WTC11 (cell line): ENCODE data around the gene PKD2L1. TPM values are rescaled to one million over a fixed set of nuclear protein-coding genes. Genes with fewer than 3 reads are reported as not detected.

Source experiments
- ATAC-seq: fragments of 200-7000 bp; cut with Tn5 transposase; 2 replicates; pipeline ENCODE4 v1.10.0; 2021; ENCODE audit warnings: mild to moderate bottlenecking, moderate library complexity
- CTCF ChIA-PET: fragments of 300-600 bp; sonication (Branson Sonifier 250); formaldehyde crosslinking; loops from one replicate; lab custom pipeline; 2021; ENCODE audit warnings: antibody characterized with exemption; lab: Charles Lee
- POLR2A ChIA-PET: fragments of 350-600 bp; sonication (Branson Sonifier 250); formaldehyde crosslinking; loops from one replicate; lab custom pipeline; 2021; ENCODE audit warnings: antibody characterized with exemption; lab: Charles Lee
- DNase-seq: peaks from one replicate; pipeline ENCODE4 v3.0.0; 2021; ENCODE audit warnings: low spot score
- H3K27ac Mint-ChIP-seq: 2 replicates; pipeline ENCODE4 v1.8.0; 2021; ENCODE audit warnings: mixed read lengths
- H3K27me3 Mint-ChIP-seq: 2 replicates; pipeline ENCODE4 v1.8.0; 2021; ENCODE audit warnings: low read depth, mild to moderate bottlenecking, moderate library complexity, mixed read lengths
- H3K36me3 Mint-ChIP-seq: 2 replicates; pipeline ENCODE4 v1.8.0; 2021; ENCODE audit warnings: mixed read lengths
- H3K4me1 Mint-ChIP-seq: 2 replicates; pipeline ENCODE4 v1.8.0; 2022; ENCODE audit warnings: mixed read lengths
- H3K4me3 Mint-ChIP-seq: 2 replicates; pipeline ENCODE4 v1.8.0; 2021; ENCODE audit warnings: mild to moderate bottlenecking, moderate library complexity, mixed read lengths
- H3K9me3 Mint-ChIP-seq: 2 replicates; pipeline ENCODE4 v1.8.0; 2021; ENCODE audit warnings: mixed read lengths
- CREB1 ChIP-seq: sonication (generic); formaldehyde crosslinking; IDR thresholded peaks from 2 replicates; pipeline ENCODE4 v1.8.0; 2023; ENCODE audit warnings: mild to moderate bottlenecking, missing genetic modification reagents
- CREM ChIP-seq: sonication (generic); formaldehyde crosslinking; IDR thresholded peaks from 2 replicates; pipeline ENCODE4 v1.8.1; 2022; ENCODE audit warnings: mild to moderate bottlenecking, missing genetic modification reagents, moderate library complexity
- EMX1 ChIP-seq: fragments of 250-450 bp; sonication (Bioruptor Pico); IDR thresholded peaks from 2 replicates; pipeline ENCODE4 v1.8.0; 2021; ENCODE audit warnings: mild to moderate bottlenecking
- ETV6 ChIP-seq: sonication (generic); formaldehyde crosslinking; IDR thresholded peaks from 2 replicates; pipeline ENCODE4 v1.8.1; 2022; ENCODE audit warnings: mild to moderate bottlenecking, missing genetic modification reagents
- GABPB1 ChIP-seq: sonication (generic); formaldehyde crosslinking; IDR thresholded peaks from 2 replicates; pipeline ENCODE4 v1.8.1; 2023; ENCODE audit warnings: mild to moderate bottlenecking, missing genetic modification reagents
- KAT7 ChIP-seq: sonication (generic); formaldehyde crosslinking; IDR thresholded peaks from 2 replicates; pipeline ENCODE4 v1.8.1; 2023; ENCODE audit warnings: missing genetic modification reagents, mild to moderate bottlenecking, borderline replicate concordance
- NFYB ChIP-seq: sonication (generic); formaldehyde crosslinking; conservative IDR thresholded peaks from 2 replicates; pipeline ENCODE4 v1.8.0; 2022; ENCODE audit warnings: low read depth, missing genetic modification reagents
- NR1H2 ChIP-seq: sonication (generic); formaldehyde crosslinking; IDR thresholded peaks from 2 replicates; pipeline ENCODE4 v1.9.0; 2021; ENCODE audit warnings: mild to moderate bottlenecking, moderate library complexity, missing genetic modification reagents
- NR3C1 ChIP-seq: sonication (generic); formaldehyde crosslinking; conservative IDR thresholded peaks from 2 replicates; pipeline ENCODE4 v1.8.1; 2023; ENCODE audit warnings: low read depth, mild to moderate bottlenecking, missing genetic modification reagents
- SMAD3 ChIP-seq: sonication (generic); formaldehyde crosslinking; IDR thresholded peaks from 2 replicates; pipeline ENCODE4 v1.8.0; 2022; ENCODE audit warnings: missing genetic modification reagents, mild to moderate bottlenecking, borderline replicate concordance
- SMAD4 ChIP-seq: sonication (generic); formaldehyde crosslinking; IDR thresholded peaks from 2 replicates; pipeline ENCODE4 v1.8.0; 2022; ENCODE audit warnings: mild to moderate bottlenecking, missing genetic modification reagents
- TCF7 ChIP-seq: sonication (generic); formaldehyde crosslinking; IDR thresholded peaks from 2 replicates; pipeline ENCODE4 v1.8.0; 2022; ENCODE audit warnings: mild to moderate bottlenecking, low read depth, missing genetic modification reagents, moderate library complexity
- ZBTB21 ChIP-seq: sonication (generic); formaldehyde crosslinking; IDR thresholded peaks from 2 replicates; pipeline ENCODE4 v1.8.1; 2023; ENCODE audit warnings: mild to moderate bottlenecking, missing genetic modification reagents, borderline replicate concordance
- ZMAT4 ChIP-seq: fragments of 250-450 bp; sonication (Bioruptor Pico); IDR thresholded peaks from 2 replicates; pipeline ENCODE4 v1.9.0; 2021; ENCODE audit warnings: mild to moderate bottlenecking
- ZNF317 ChIP-seq: sonication (generic); formaldehyde crosslinking; IDR thresholded peaks from 2 replicates; pipeline ENCODE4 v1.8.1; 2023; ENCODE audit warnings: low read depth, mild to moderate bottlenecking, moderate library complexity, missing genetic modification reagents, borderline replicate concordance
- total RNA-seq: library from RNA; stranded (reverse); gene quantifications from 3 replicates; pipeline ENCODE4 v1.2.3, GENCODE V29; 2021
- TF ChIP-seq, protein P1 (sequence below): sonication (generic); formaldehyde crosslinking; IDR thresholded peaks from 2 replicates; pipeline ENCODE4 v1.8.0; 2022; ENCODE audit warnings: mild to moderate bottlenecking, missing genetic modification reagents
- TF ChIP-seq, protein P2 (sequence below): sonication (generic); formaldehyde crosslinking; IDR thresholded peaks from 2 replicates; pipeline ENCODE4 v1.8.0; 2022; ENCODE audit warnings: mild to moderate bottlenecking, missing genetic modification reagents
- TF ChIP-seq, protein P3 (sequence below): sonication (generic); formaldehyde crosslinking; IDR thresholded peaks from 2 replicates; pipeline ENCODE4 v1.8.0; 2023; ENCODE audit warnings: missing genetic modification reagents
- TF ChIP-seq, protein P4 (sequence below): fragments of 250-450 bp; sonication (Bioruptor Pico); IDR thresholded peaks from 2 replicates; pipeline ENCODE4 v1.9.0; 2021; ENCODE audit warnings: moderate library complexity, mild to moderate bottlenecking, inconsistent platforms, borderline replicate concordance
- TF ChIP-seq, protein P5 (sequence below): sonication (generic); formaldehyde crosslinking; IDR thresholded peaks from 2 replicates; pipeline ENCODE4 v1.8.1; 2023; ENCODE audit warnings: mild to moderate bottlenecking, missing genetic modification reagents
- TF ChIP-seq, protein P6 (sequence below): sonication (generic); formaldehyde crosslinking; IDR thresholded peaks from 2 replicates; pipeline ENCODE4 v1.8.1; 2023; ENCODE audit warnings: mild to moderate bottlenecking, missing genetic modification reagents
- TF ChIP-seq, protein P7 (sequence below): sonication (generic); formaldehyde crosslinking; IDR thresholded peaks from 2 replicates; pipeline ENCODE4 v1.8.1; 2022; ENCODE audit warnings: mild to moderate bottlenecking, moderate library complexity, missing genetic modification reagents
- TF ChIP-seq, protein P8 (sequence below): sonication (generic); formaldehyde crosslinking; IDR thresholded peaks from 2 replicates; pipeline ENCODE4 v1.8.1; 2022; ENCODE audit warnings: missing genetic modification reagents, borderline replicate concordance

The PKD2L1 gene
- total RNA-seq, 1 experiment from 2014 or later, result not detected

GRCh38 chr10:100346765-100347567, 16.9 kb upstream of the PKD2L1 start, which contains the start of gene SCD (continued):
- TF ChIP-seq, protein P1, sequence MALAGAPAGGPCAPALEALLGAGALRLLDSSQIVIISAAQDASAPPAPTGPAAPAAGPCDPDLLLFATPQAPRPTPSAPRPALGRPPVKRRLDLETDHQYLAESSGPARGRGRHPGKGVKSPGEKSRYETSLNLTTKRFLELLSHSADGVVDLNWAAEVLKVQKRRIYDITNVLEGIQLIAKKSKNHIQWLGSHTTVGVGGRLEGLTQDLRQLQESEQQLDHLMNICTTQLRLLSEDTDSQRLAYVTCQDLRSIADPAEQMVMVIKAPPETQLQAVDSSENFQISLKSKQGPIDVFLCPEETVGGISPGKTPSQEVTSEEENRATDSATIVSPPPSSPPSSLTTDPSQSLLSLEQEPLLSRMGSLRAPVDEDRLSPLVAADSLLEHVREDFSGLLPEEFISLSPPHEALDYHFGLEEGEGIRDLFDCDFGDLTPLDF (CRISPR knock-in tag), result 0 out of 2 replicates have a peak, but pooled peaks have one; percentile 11
- TF ChIP-seq, protein P2, sequence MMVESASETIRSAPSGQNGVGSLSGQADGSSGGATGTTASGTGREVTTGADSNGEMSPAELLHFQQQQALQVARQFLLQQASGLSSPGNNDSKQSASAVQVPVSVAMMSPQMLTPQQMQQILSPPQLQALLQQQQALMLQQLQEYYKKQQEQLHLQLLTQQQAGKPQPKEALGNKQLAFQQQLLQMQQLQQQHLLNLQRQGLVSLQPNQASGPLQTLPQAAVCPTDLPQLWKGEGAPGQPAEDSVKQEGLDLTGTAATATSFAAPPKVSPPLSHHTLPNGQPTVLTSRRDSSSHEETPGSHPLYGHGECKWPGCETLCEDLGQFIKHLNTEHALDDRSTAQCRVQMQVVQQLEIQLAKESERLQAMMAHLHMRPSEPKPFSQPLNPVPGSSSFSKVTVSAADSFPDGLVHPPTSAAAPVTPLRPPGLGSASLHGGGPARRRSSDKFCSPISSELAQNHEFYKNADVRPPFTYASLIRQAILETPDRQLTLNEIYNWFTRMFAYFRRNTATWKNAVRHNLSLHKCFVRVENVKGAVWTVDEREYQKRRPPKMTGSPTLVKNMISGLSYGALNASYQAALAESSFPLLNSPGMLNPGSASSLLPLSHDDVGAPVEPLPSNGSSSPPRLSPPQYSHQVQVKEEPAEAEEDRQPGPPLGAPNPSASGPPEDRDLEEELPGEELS (CRISPR knock-in tag), result peak; percentile 70; the same call in 1 of the 2 replicates
- TF ChIP-seq SMAD3, result peak; percentile 46; the same call in 1 of the 2 replicates
- TF ChIP-seq, protein P3, sequence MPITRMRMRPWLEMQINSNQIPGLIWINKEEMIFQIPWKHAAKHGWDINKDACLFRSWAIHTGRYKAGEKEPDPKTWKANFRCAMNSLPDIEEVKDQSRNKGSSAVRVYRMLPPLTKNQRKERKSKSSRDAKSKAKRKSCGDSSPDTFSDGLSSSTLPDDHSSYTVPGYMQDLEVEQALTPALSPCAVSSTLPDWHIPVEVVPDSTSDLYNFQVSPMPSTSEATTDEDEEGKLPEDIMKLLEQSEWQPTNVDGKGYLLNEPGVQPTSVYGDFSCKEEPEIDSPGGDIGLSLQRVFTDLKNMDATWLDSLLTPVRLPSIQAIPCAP (CRISPR knock-in tag), result no peak
- TF ChIP-seq, protein P4, sequence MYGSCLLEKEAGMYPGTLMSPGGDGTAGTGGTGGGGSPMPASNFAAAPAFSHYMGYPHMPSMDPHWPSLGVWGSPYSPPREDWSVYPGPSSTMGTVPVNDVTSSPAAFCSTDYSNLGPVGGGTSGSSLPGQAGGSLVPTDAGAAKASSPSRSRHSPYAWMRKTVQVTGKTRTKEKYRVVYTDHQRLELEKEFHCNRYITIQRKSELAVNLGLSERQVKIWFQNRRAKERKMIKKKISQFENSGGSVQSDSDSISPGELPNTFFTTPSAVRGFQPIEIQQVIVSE (CRISPR knock-in tag), result no peak
- TF ChIP-seq NR3C1, result no peak
- TF ChIP-seq, protein P5, sequence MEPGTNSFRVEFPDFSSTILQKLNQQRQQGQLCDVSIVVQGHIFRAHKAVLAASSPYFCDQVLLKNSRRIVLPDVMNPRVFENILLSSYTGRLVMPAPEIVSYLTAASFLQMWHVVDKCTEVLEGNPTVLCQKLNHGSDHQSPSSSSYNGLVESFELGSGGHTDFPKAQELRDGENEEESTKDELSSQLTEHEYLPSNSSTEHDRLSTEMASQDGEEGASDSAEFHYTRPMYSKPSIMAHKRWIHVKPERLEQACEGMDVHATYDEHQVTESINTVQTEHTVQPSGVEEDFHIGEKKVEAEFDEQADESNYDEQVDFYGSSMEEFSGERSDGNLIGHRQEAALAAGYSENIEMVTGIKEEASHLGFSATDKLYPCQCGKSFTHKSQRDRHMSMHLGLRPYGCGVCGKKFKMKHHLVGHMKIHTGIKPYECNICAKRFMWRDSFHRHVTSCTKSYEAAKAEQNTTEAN, result peak; percentile 21; the same call in 1 of the 2 replicates
- TF ChIP-seq CREM (CRISPR knock-in tag), result 0 out of 2 replicates have a peak, but pooled peaks have one; percentile 50
- TF ChIP-seq KAT7 (CRISPR knock-in tag), result 0 out of 2 replicates have a peak, but pooled peaks have one; percentile 23
- peak; percentile 69 for TF ChIP-seq NFYB (CRISPR knock-in tag)
- no peak for TF ChIP-seq ZMAT4 (CRISPR knock-in tag)

DNA sequence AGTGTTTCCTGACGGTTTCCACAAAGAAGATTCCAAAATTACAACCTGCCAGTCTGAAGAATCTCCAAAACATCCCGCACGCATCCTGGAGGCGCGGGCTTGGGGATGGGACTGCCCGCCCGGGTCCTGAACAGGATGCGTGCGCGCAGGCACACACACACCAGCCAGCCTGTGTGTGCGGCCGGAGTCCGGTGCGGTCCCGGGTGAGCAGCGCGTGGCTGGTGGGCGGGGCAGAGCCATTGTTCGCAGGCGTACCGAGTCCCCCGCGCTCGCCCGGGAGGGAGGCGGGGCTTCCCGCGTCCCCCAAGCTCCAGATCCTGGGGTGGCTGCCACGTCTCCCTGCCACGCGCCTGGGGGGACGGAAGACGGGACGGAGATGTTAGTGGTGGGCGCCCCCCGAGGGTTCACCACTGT, 16.3 kb upstream of the PKD2L1 start:
- DNase-seq, result peak; percentile 79
- Mint-ChIP-seq H3K9me3 (no peaks in the 10 kb centered on the region), H3K27me3 (no peaks in the 10 kb centered on the region), H3K4me3 (peak overlapping the region; percentile 96), H3K36me3 (peaks cover 39% of the 10 kb centered on the region), H3K27ac (peak overlapping the region; percentile 89), H3K4me1 (peaks cover 64% of the 10 kb centered on the region)
- POLR2A ChIA-PET, result interaction anchor here (0.6 to 5.5 kb wide), 6 partner anchors 12 to 144 kb away, joined by 3 to 104 read pairs (median 4); no protein-coding TSS in a partner anchor
- CTCF ChIA-PET, result interaction anchor here (0.6 to 3.6 kb wide), 14 partner anchors 25 to 501 kb away, joined by 3 to 27 read pairs (median 6); partner anchors contain the start of gene HIF1AN
- ATAC-seq, result peak; percentile 51
- TF ChIP-seq CREB1, result no peak
- TF ChIP-seq ZBTB21 (CRISPR knock-in tag), result peak; percentile 26; the same call in 1 of the 2 replicates
- TF ChIP-seq ETV6 (CRISPR knock-in tag), result no peak
- no peak for TF ChIP-seq ZNF317 (CRISPR knock-in tag)
- no peak for TF ChIP-seq SMAD4 (CRISPR knock-in tag)
- no peak for TF ChIP-seq EMX1
- 0 out of 2 replicates have a peak, but pooled peaks have one; percentile 30 for TF ChIP-seq GABPB1 (CRISPR knock-in tag)
- TF ChIP-seq, protein P6, sequence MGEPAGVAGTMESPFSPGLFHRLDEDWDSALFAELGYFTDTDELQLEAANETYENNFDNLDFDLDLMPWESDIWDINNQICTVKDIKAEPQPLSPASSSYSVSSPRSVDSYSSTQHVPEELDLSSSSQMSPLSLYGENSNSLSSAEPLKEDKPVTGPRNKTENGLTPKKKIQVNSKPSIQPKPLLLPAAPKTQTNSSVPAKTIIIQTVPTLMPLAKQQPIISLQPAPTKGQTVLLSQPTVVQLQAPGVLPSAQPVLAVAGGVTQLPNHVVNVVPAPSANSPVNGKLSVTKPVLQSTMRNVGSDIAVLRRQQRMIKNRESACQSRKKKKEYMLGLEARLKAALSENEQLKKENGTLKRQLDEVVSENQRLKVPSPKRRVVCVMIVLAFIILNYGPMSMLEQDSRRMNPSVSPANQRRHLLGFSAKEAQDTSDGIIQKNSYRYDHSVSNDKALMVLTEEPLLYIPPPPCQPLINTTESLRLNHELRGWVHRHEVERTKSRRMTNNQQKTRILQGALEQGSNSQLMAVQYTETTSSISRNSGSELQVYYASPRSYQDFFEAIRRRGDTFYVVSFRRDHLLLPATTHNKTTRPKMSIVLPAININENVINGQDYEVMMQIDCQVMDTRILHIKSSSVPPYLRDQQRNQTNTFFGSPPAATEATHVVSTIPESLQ, result no peak
- TF ChIP-seq, protein P7, sequence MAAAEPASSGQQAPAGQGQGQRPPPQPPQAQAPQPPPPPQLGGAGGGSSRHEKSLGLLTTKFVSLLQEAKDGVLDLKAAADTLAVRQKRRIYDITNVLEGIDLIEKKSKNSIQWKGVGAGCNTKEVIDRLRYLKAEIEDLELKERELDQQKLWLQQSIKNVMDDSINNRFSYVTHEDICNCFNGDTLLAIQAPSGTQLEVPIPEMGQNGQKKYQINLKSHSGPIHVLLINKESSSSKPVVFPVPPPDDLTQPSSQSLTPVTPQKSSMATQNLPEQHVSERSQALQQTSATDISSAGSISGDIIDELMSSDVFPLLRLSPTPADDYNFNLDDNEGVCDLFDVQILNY (CRISPR knock-in tag), result peak; percentile 52
- TF ChIP-seq TCF7 (CRISPR knock-in tag), result no peak
- TF ChIP-seq NR1H2 (CRISPR knock-in tag), result no peak
- TF ChIP-seq, protein P8, sequence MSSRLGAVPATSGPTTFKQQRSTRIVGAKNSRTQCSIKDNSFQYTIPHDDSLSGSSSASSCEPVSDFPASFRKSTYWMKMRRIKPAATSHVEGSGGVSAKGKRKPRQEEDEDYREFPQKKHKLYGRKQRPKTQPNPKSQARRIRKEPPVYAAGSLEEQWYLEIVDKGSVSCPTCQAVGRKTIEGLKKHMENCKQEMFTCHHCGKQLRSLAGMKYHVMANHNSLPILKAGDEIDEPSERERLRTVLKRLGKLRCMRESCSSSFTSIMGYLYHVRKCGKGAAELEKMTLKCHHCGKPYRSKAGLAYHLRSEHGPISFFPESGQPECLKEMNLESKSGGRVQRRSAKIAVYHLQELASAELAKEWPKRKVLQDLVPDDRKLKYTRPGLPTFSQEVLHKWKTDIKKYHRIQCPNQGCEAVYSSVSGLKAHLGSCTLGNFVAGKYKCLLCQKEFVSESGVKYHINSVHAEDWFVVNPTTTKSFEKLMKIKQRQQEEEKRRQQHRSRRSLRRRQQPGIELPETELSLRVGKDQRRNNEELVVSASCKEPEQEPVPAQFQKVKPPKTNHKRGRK, result no peak
